Liver (tissue), 3 donors: ENCODE data around the gene BRMS1L.

Experiments
- CTCF ChIP-seq: fragments of 150-350 bp; IDR thresholded peaks from 2 replicates; pipeline ENCODE4 v1.5.1; 2017; ENCODE audit warnings: improper control_type of control experiment, low read depth, low read length; ENCODE audit not compliant: missing input control
- FOXA1 ChIP-seq: IDR thresholded peaks from 2 replicates; pipeline ENCODE4 v1.6.1; 2016; ENCODE audit warnings: antibody characterized with exemption
- GABPA ChIP-seq, 2 donors: IDR thresholded peaks in 1 of 2; conservative IDR thresholded peaks in 1 of 2; 2 replicates each; pipeline ENCODE4 v1.6.1; 2016; ENCODE audit warnings: antibody characterized with exemption in 2 of 2, mild to moderate bottlenecking in 1 of 2, moderate library complexity in 1 of 2
- HNF4G ChIP-seq: IDR thresholded peaks from 2 replicates; pipeline ENCODE4 v1.6.1; 2016; ENCODE audit warnings: antibody characterized with exemption
- MAX ChIP-seq: IDR thresholded peaks from 2 replicates; pipeline ENCODE4 v1.6.1; 2016; ENCODE audit warnings: antibody characterized with exemption
- NR2F2 ChIP-seq: IDR thresholded peaks from 2 replicates; pipeline ENCODE4 v1.6.1; 2016; ENCODE audit warnings: antibody characterized with exemption
- RAD21 ChIP-seq, 2 donors: IDR thresholded peaks; 2 replicates each; pipeline ENCODE4 v1.6.1; 2016; ENCODE audit warnings: antibody characterized with exemption in 2 of 2, mild to moderate bottlenecking in 2 of 2
- REST ChIP-seq: IDR thresholded peaks from 2 replicates; pipeline ENCODE4 v1.6.1; 2016; ENCODE audit warnings: antibody characterized with exemption, mild to moderate bottlenecking
- SP1 ChIP-seq: IDR thresholded peaks from 2 replicates; pipeline ENCODE4 v1.6.1; 2018; ENCODE audit warnings: antibody characterized with exemption, mild to moderate bottlenecking
- YY1 ChIP-seq: IDR thresholded peaks from 2 replicates; pipeline ENCODE4 v1.6.1; 2016; ENCODE audit warnings: antibody characterized with exemption, mild to moderate bottlenecking
- donor health status: healthy.
- donor health status: healthy.

- TF ChIP-seq CTCF (no peak), RAD21 (IDR thresholded peaks at IDR 0.05) (no peak), REST (no peak), GABPA (IDR thresholded peaks at IDR 0.05 in 1 of 2, conservative IDR thresholded peaks at IDR 0.05 in 1 of 2) (no peak), FOXA1 (no peak), YY1 (peak; percentile 47), HNF4G (no peak), NR2F2 (no peak), MAX (peak; percentile 72), SP1 (peak; percentile 29)
Observed at GRCh38 chr14:35879151-35879648, 53.1 kb downstream of the BRMS1L start.
